Measurements from ENCODE around the gene KLHL17.

KLHL17 gene

GRCh38 chr1:952603-953002, 7.8 kb upstream of the KLHL17 start:
- no peak for DNase-seq (ENCODE audit: low read depth)

- DNase-seq (ENCODE audit: low read depth), result no peak
These were observed 6.7 kb upstream of the KLHL17 start for GRCh38 chr1:953524-954320.

GRCh38 chr1:954927-955326, 5.5 kb upstream of the KLHL17 start:
- DNase-seq (ENCODE audit: low read depth), result no peak

- no peak for DNase-seq (ENCODE audit: low read depth)
These were observed 4.9 kb upstream of the KLHL17 start for GRCh38 chr1:955474-955873.

GRCh38 chr1:956636-957035, 3.7 kb upstream of the KLHL17 start:
- DNase-seq (ENCODE audit: low read depth), result no peak

GRCh38 chr1:958823-959730, 1.3 kb upstream of the KLHL17 start, which contains the start of gene NOC2L:
Gene NOC2L, minus strand, starts transcription at chr1:959256. Its CDS starts 16 bp downstream, at chr1:959240.
- DNase-seq (ENCODE audit: low read depth), result peak; percentile 88

GRCh38 chr1:959731-960362, 537 bp upstream of the KLHL17 start:
- DNase-seq (ENCODE audit: low read depth), result no peak

GRCh38 chr1:961132-961669, 817 bp downstream of the KLHL17 start:
- DNase-seq (ENCODE audit: low read depth), result no peak

- DNase-seq (ENCODE audit: low read depth), result no peak
These were observed 2.3 kb downstream of the KLHL17 start for GRCh38 chr1:962381-963300.

GRCh38 chr1:963301-963651, 2.9 kb downstream of the KLHL17 start:
- DNase-seq (ENCODE audit: low read depth), result no peak

- DNase-seq (ENCODE audit: low read depth), result no peak
These were observed 3.6 kb downstream of the KLHL17 start for GRCh38 chr1:963746-964525.

- no peak for DNase-seq (ENCODE audit: low read depth)
These were observed 4.5 kb downstream of the KLHL17 start for GRCh38 chr1:964691-965525.

- DNase-seq (ENCODE audit: low read depth), result no peak
These were observed 5.2 kb downstream of the KLHL17 start for GRCh38 chr1:965526-966134.

GRCh38 chr1:966135-966703, 5.8 kb downstream of the KLHL17 start, which contains the start of gene PLEKHN1:
Gene PLEKHN1, plus strand, starts transcription at chr1:966482. Its CDS starts 50 bp downstream, at chr1:966532.
- peak; percentile 85 for DNase-seq (ENCODE audit: low read depth)

GRCh38 chr1:966704-967300, 6.4 kb downstream of the KLHL17 start:
- DNase-seq (ENCODE audit: low read depth), result peak; percentile 85

GRCh38 chr1:967466-968343, 7.3 kb downstream of the KLHL17 start:
- no peak for DNase-seq (ENCODE audit: low read depth)

GRCh38 chr1:969260-969855, 9.0 kb downstream of the KLHL17 start:
- DNase-seq (ENCODE audit: low read depth), result no peak

Data from ELR (cell line).